ENCODE results near the gene ZNF384. TPM values are rescaled to one million over a fixed set of nuclear protein-coding genes. Genes with fewer than 3 reads are reported as not detected.
A peak's percentile ranks its signal among the peaks of the same experiment; 100 is the strongest.

Gene ZNF384
- total RNA-seq, 1 experiment from 2014 or later, result 88.0 TPM

GRCh38 chr12:6644903-6645302 is 44.3 kb downstream of the ZNF384 start:
- Histone ChIP-seq H4K91ac (ENCODE audit: insufficient read length, low read depth, low read length) (no peak overlapping the region), H3K9ac (ENCODE audit: extremely low read depth, insufficient read length, low read length) (no peak overlapping the region), H3K23ac (ENCODE audit: insufficient read length, low read depth, low read length) (no peak overlapping the region), H3K23me2 (ENCODE audit: insufficient read length, low read depth, low read length, poor library complexity, severe bottlenecking) (peaks cover 4% of the 10 kb centered on the region), H3K14ac (ENCODE audit: insufficient read depth, low read length) (peak overlapping the region; percentile 72; the same call in 1 of the 2 replicates), H3K9me3 (ENCODE audit: control insufficient read depth, low read depth, low read length) (no peaks in the 10 kb centered on the region), H3K27ac (ENCODE audit: insufficient read length, low read depth, low read length) (no peak overlapping the region), H2BK5ac (ENCODE audit: insufficient read length, low read length) (no peak overlapping the region), H2BK20ac (ENCODE audit: low read depth, low read length, poor library complexity, severe bottlenecking) (no peak overlapping the region), H4K8ac (replicated peaks; ENCODE audit: insufficient read length, low read depth, low read length) (no peak overlapping the region), H3K79me2 (ENCODE audit: insufficient read depth, low read length) (no peaks in the 10 kb centered on the region), H3K27me3 (ENCODE audit: insufficient read depth, low read length) (no peaks in the 10 kb centered on the region; the same call in 1 of the 2 replicates), H3K4ac (ENCODE audit: low read depth, low read length) (no peak overlapping the region), H2BK12ac (ENCODE audit: insufficient read length, low read depth, low read length) (no peak overlapping the region), H3K18ac (ENCODE audit: insufficient read length, low read depth, low read length) (no peak overlapping the region), H2BK120ac (ENCODE audit: low read depth, low read length, poor library complexity, severe bottlenecking) (no peak overlapping the region), H3T11ph (ENCODE audit: low read length) (no peak overlapping the region), H3K79me1 (ENCODE audit: insufficient read depth, low read depth, low read length, poor library complexity, severe bottlenecking) (no peaks in the 10 kb centered on the region), H2AK5ac (ENCODE audit: insufficient read length, low read length) (no peak overlapping the region), H3K4me1 (ENCODE audit: insufficient read depth, low read length) (no peaks in the 10 kb centered on the region; the same call in 1 of the 2 replicates), H2BK15ac (ENCODE audit: low read depth, low read length) (no peak overlapping the region), H3K4me2 (ENCODE audit: insufficient read depth, insufficient read length, low read length) (no peak overlapping the region), H4K20me1 (ENCODE audit: control insufficient read depth, insufficient read depth, insufficient read length) (no peaks in the 10 kb centered on the region), H3K56ac (ENCODE audit: insufficient read length, low read depth, low read length) (no peak overlapping the region), H4K5ac (ENCODE audit: insufficient read length, low read depth, low read length) (no peak overlapping the region), H2AFZ (ENCODE audit: low read length) (no peak overlapping the region)
- H3K27me3 Mint-ChIP-seq (ENCODE audit: low read depth), result peaks cover 46% of the 10 kb centered on the region
- H3K4me1 Mint-ChIP-seq, result peaks cover 14 to 21% of the 10 kb centered on the region in 2 experiments
- peak; percentile 61 for TF ChIP-seq CTCF (conservative IDR thresholded peaks at IDR 0.05)
- H3K9me3 Mint-ChIP-seq, result no peaks in the 10 kb centered on the region
- WGBS (ENCODE audit: extremely low coverage, insufficient read length, low lambda C conversion rate), result no CpG with 5 or more reads among the region's 5 CpGs
- H3K4me3 Mint-ChIP-seq, result no peak overlapping the region; a peak in 1 of 5 replicates
- H3K27ac Mint-ChIP-seq, result no peak overlapping the region; a peak in 1 of 7 replicates
- DNase-seq, result peak; percentile 63
- peaks cover 0 to 7% (median 6%) of the 10 kb centered on the region in 3 experiments; a peak in 5 of 7 replicates for H3K36me3 Mint-ChIP-seq (ENCODE audit: insufficient read depth in 1 of 3, low read depth in 3 of 3)

All from H9 (cell line).